ELR (cell line): ENCODE data around the gene SFXN5.
"Not testable (repeated sequence)": the region's sequence is repeated elsewhere in the genome, so short reads cannot be mapped to it uniquely, and the experiment has no call there.

Experiments used
- DNase-seq: peaks from one replicate; pipeline ENCODE4 v3.0.0-alpha.2; 2015; ENCODE audit warnings: low read depth

Gene SFXN5

GRCh38 chr2:73101626-73102256 is 30.2 kb upstream of the SFXN5 start:
- peak; percentile 82 for DNase-seq

- no peak for DNase-seq
Observed at GRCh38 chr2:73100956-73101355, 29.4 kb upstream of the SFXN5 start.

- DNase-seq: no peak
Observed at GRCh38 chr2:73099486-73099885, 28.0 kb upstream of the SFXN5 start.

GRCh38 chr2:73095910-73096309 is 24.4 kb upstream of the SFXN5 start:
- no peak for DNase-seq

- not testable (repeated sequence) for DNase-seq
Observed at GRCh38 chr2:73093601-73094218, 22.2 kb upstream of the SFXN5 start.

GRCh38 chr2:73092146-73092783 is 20.8 kb upstream of the SFXN5 start:
- no peak for DNase-seq

- no peak for DNase-seq
Observed at GRCh38 chr2:73091696-73092095, 20.2 kb upstream of the SFXN5 start.

GRCh38 chr2:73091164-73091563 is 19.7 kb upstream of the SFXN5 start:
- no peak for DNase-seq

- peak; percentile 99 for DNase-seq
Observed at GRCh38 chr2:73089270-73090030, 17.9 kb upstream of the SFXN5 start.

- DNase-seq: no peak
Observed at GRCh38 chr2:73088703-73089102, 17.2 kb upstream of the SFXN5 start.

- no peak for DNase-seq
Observed at GRCh38 chr2:73088211-73088610, 16.7 kb upstream of the SFXN5 start.

GRCh38 chr2:73087311-73087710 is 15.8 kb upstream of the SFXN5 start:
- DNase-seq: no peak

- peak; percentile 87 for DNase-seq
Observed at GRCh38 chr2:73085691-73086090, 14.2 kb upstream of the SFXN5 start.

GRCh38 chr2:73084971-73085370 is 13.5 kb upstream of the SFXN5 start:
- no peak for DNase-seq

GRCh38 chr2:73083886-73084800 is 12.6 kb upstream of the SFXN5 start:
- DNase-seq: no peak

GRCh38 chr2:73082523-73083410 is 11.3 kb upstream of the SFXN5 start:
- no peak for DNase-seq

- no peak for DNase-seq
Observed at GRCh38 chr2:73081181-73081671, 9.7 kb upstream of the SFXN5 start.

- DNase-seq: no peak
Observed at GRCh38 chr2:73080321-73081131, 9.0 kb upstream of the SFXN5 start.

GRCh38 chr2:73079636-73080035 is 8.1 kb upstream of the SFXN5 start:
- no peak for DNase-seq
